ENCODE data around the gene BICD2.

The BICD2 gene

GRCh38 chr9:92714787-92715487 lies 49.7 kb downstream of the BICD2 start:
- no peak for DNase-seq (ENCODE audit: low read depth)

- no peak for DNase-seq (ENCODE audit: low read depth)
Observed at GRCh38 chr9:92714016-92714415, 50.6 kb downstream of the BICD2 start.

- DNase-seq (ENCODE audit: low read depth) = no peak
Observed at GRCh38 chr9:92713528-92713927, 51.1 kb downstream of the BICD2 start.

- no peak for DNase-seq (ENCODE audit: low read depth)
Observed at GRCh38 chr9:92712767-92713166, 51.9 kb downstream of the BICD2 start.

GRCh38 chr9:92711844-92712243 lies 52.8 kb downstream of the BICD2 start:
- no peak for DNase-seq (ENCODE audit: low read depth)

- no peak for DNase-seq (ENCODE audit: low read depth)
Observed at GRCh38 chr9:92711146-92711545, 53.5 kb downstream of the BICD2 start.

- DNase-seq (ENCODE audit: low read depth) = no peak
Observed at GRCh38 chr9:92710368-92710767, 54.3 kb downstream of the BICD2 start.

- no peak for DNase-seq (ENCODE audit: low read depth)
Observed at GRCh38 chr9:92709954-92710353, 54.7 kb downstream of the BICD2 start.

- no peak for DNase-seq (ENCODE audit: low read depth)
Observed at GRCh38 chr9:92709240-92709639, 55.4 kb downstream of the BICD2 start.

GRCh38 chr9:92707530-92707929 lies 57.1 kb downstream of the BICD2 start:
- DNase-seq (ENCODE audit: low read depth) = no peak

GRCh38 chr9:92706218-92706940 lies 58.3 kb downstream of the BICD2 start:
- DNase-seq (ENCODE audit: low read depth) = no peak

- DNase-seq (ENCODE audit: low read depth) = no peak
Observed at GRCh38 chr9:92704528-92704927, 60.1 kb downstream of the BICD2 start.

- no peak for DNase-seq (ENCODE audit: low read depth)
Observed at GRCh38 chr9:92696619-92697018, 68.0 kb downstream of the BICD2 start.

GRCh38 chr9:92686954-92687353 lies 77.7 kb downstream of the BICD2 start:
- DNase-seq (ENCODE audit: low read depth) = no peak

- DNase-seq (ENCODE audit: low read depth) = no peak
Observed at GRCh38 chr9:92685022-92685421, 79.6 kb downstream of the BICD2 start.

- DNase-seq (ENCODE audit: low read depth) = no peak
Observed at GRCh38 chr9:92682269-92682668, 82.4 kb downstream of the BICD2 start.

- DNase-seq (ENCODE audit: low read depth) = no peak
Observed at GRCh38 chr9:92680166-92681119, 84.2 kb downstream of the BICD2 start.

- DNase-seq (ENCODE audit: low read depth) = no peak
Observed at GRCh38 chr9:92679413-92680165, 85.0 kb downstream of the BICD2 start.

- no peak for DNase-seq (ENCODE audit: low read depth)
Observed at GRCh38 chr9:92671323-92671722, 93.3 kb downstream of the BICD2 start.

- DNase-seq (ENCODE audit: low read depth) = peak; percentile 92
Observed at GRCh38 chr9:92669890-92670708, 94.5 kb downstream of the BICD2 start, which contains the start of gene IPPK. TSS of gene IPPK (minus strand) at chr9:92670131. CDS start at chr9:92669988, 143 bp downstream.

- DNase-seq (ENCODE audit: low read depth) = no peak
Observed at GRCh38 chr9:92669527-92669889, 95.1 kb downstream of the BICD2 start.
